HG03196 (cell line): ENCODE data around the gene CREBL2.
"Not testable (repeated sequence)": the region's sequence is repeated elsewhere in the genome, so short reads cannot be mapped to it uniquely, and the experiment has no call there.

Experiments used
- ATAC-seq: cut with Tn5 transposase; IDR thresholded peaks from one replicate; pipeline ENCODE4 v1.9.1; 2021; ENCODE audit not compliant: unreplicated experiment

The CREBL2 gene

GRCh38 chr12:12611512-12612306, at the start of gene CREBL2:
CREBL2 (plus strand) TSS chr12:12611876; CDS start chr12:12612173, 297 bp downstream.
- peak; percentile 66 for ATAC-seq

GRCh38 chr12:12562016-12562483, 49.6 kb upstream of the CREBL2 start:
- no peak for ATAC-seq

GRCh38 chr12:12562585-12563261, 49.0 kb upstream of the CREBL2 start, which contains the start of gene DUSP16:
DUSP16 (minus strand) TSS chr12:12562863; CDS start chr12:12521098, 41,765 bp downstream.
- ATAC-seq, result peak; percentile 70

- ATAC-seq, result no peak
Measured at GRCh38 chr12:12563290-12563928, 48.3 kb upstream of the CREBL2 start.

GRCh38 chr12:12564911-12565310, 46.8 kb upstream of the CREBL2 start:
- ATAC-seq, result no peak

- ATAC-seq, result not testable (repeated sequence)
Measured at GRCh38 chr12:12565971-12566370, 45.7 kb upstream of the CREBL2 start.

GRCh38 chr12:12572659-12573058, 39.0 kb upstream of the CREBL2 start:
- no peak for ATAC-seq

- ATAC-seq, result no peak
Measured at GRCh38 chr12:12577786-12578185, 33.9 kb upstream of the CREBL2 start.

- ATAC-seq, result not testable (repeated sequence)
Measured at GRCh38 chr12:12580716-12581115, 31.0 kb upstream of the CREBL2 start.

- ATAC-seq, result peak; percentile 30
Measured at GRCh38 chr12:12582193-12582881, 29.3 kb upstream of the CREBL2 start.

- ATAC-seq, result peak; percentile 91
Measured at GRCh38 chr12:12582895-12583303, 28.8 kb upstream of the CREBL2 start.

- no peak for ATAC-seq
Measured at GRCh38 chr12:12583510-12584178, 28.0 kb upstream of the CREBL2 start.

- no peak for ATAC-seq
Measured at GRCh38 chr12:12585115-12585863, 26.4 kb upstream of the CREBL2 start.

GRCh38 chr12:12586879-12587675, 24.6 kb upstream of the CREBL2 start:
- ATAC-seq, result no peak

- no peak for ATAC-seq
Measured at GRCh38 chr12:12587878-12588277, 23.8 kb upstream of the CREBL2 start.

GRCh38 chr12:12588436-12588835, 23.2 kb upstream of the CREBL2 start:
- not testable (repeated sequence) for ATAC-seq

- no peak for ATAC-seq
Measured at GRCh38 chr12:12590961-12591360, 20.7 kb upstream of the CREBL2 start.

GRCh38 chr12:12592930-12593329, 18.7 kb upstream of the CREBL2 start:
- ATAC-seq, result no peak

- ATAC-seq, result not testable (repeated sequence)
Measured at GRCh38 chr12:12595929-12596328, 15.7 kb upstream of the CREBL2 start.
